GM12878 (cell line): Measurements from ENCODE around the gene ASGR2. TPM values are rescaled to one million over a fixed set of nuclear protein-coding genes. Genes with fewer than 3 reads are reported as not detected.

Experiments
- ATAC-seq: fragments of 200-7000 bp; cut with Tn5 transposase; 3 replicates; pipeline ENCODE4 v1.9.1; 2020; ENCODE audit warnings: mild to moderate bottlenecking, moderate library complexity
- BruUV-seq: library from RNA; stranded (reverse); fragments of 400-500 nt; replicated peaks from 2 replicates; lab custom pipeline; 2021; lab: Mats Ljungman, UMichigan
- CTCF ChIA-PET: fragments of 300-600 bp; sonication (Branson Sonifier 250); formaldehyde crosslinking; extraction: SDS; loops from one replicate; lab custom pipeline; 2021; ENCODE audit warnings: inconsistent platforms; lab: Yijun Ruan, JAX
- POLR2A ChIA-PET: fragments of 350-600 bp; formaldehyde crosslinking; extraction: SDS; loops from one replicate; lab custom pipeline; 2021; ENCODE audit warnings: inconsistent platforms; lab: Charles Lee
- RAD21 ChIA-PET: fragments of 300-600 bp; sonication (Branson Sonifier 250); formaldehyde crosslinking; loops from one replicate; lab custom pipeline; 2023; ENCODE audit warnings: antibody characterized with exemption; ENCODE audit not compliant: unreplicated experiment; lab: Charles Lee
- SMC1A ChIA-PET: fragments of 300-600 bp; sonication (Branson Sonifier 250); formaldehyde crosslinking; loops from one replicate; lab custom pipeline; 2023; ENCODE audit not compliant: unreplicated experiment, uncharacterized antibody; lab: Charles Lee
- DNase-seq: peaks from one replicate; pipeline ENCODE4 v3.0.0-alpha.2; 2011; ENCODE audit warnings: low read depth, low spot score
- FAIRE-seq: peaks from 3 replicates; lab custom pipeline; 2011; peaks lifted over from hg19 to GRCh38; lab: Jason Lieb, UNC
- H2AFZ ChIP-seq: 2 replicates; pipeline ENCODE4 v1.6.0; 2011; ENCODE audit warnings: low read depth, low read length, control low read depth; ENCODE audit not compliant: control insufficient read depth
- H3K27ac ChIP-seq: 2 replicates; pipeline ENCODE4 v1.5.1; 2011; ENCODE audit warnings: control low read depth; ENCODE audit not compliant: control insufficient read depth, insufficient read depth
- H3K27me3 ChIP-seq, 2 experiments: replicated peaks in 1 of 2; 2 replicates each; pipeline versions ENCODE4 v1.6.0 to v1.6.1; 2011; ENCODE audit warnings: low read length in 1 of 2; ENCODE audit not compliant: control insufficient read depth in 2 of 2, insufficient read depth in 2 of 2
- H3K36me3 ChIP-seq, 2 experiments: 2 replicates each; pipeline ENCODE4 v1.5.1; 2011; ENCODE audit warnings: low read length in 1 of 2; ENCODE audit not compliant: control insufficient read depth in 2 of 2, insufficient read depth in 2 of 2
- H3K4me1 ChIP-seq: 2 replicates; pipeline ENCODE4 v1.6.1; 2011; ENCODE audit warnings: mild to moderate bottlenecking, low read length, moderate library complexity, mixed read lengths; ENCODE audit not compliant: control insufficient read depth, insufficient read depth
- H3K4me2 ChIP-seq: 2 replicates; pipeline ENCODE4 v1.6.0; 2011; ENCODE audit warnings: control low read depth; ENCODE audit not compliant: control insufficient read depth, insufficient read depth
- H3K4me3 ChIP-seq: fragments of 200-600 bp; sonication (generic); 2 replicates; pipeline ENCODE4 v1.5.1; 2016
- H3K79me2 ChIP-seq: 2 replicates; pipeline ENCODE4 v1.6.0; 2011; ENCODE audit warnings: low read length; ENCODE audit not compliant: control insufficient read depth, insufficient read depth
- H3K9ac ChIP-seq: 2 replicates; pipeline ENCODE4 v1.8.0; 2011; ENCODE audit warnings: low read length, control low read depth, mixed read lengths; ENCODE audit not compliant: control insufficient read depth, insufficient read depth
- H3K9me3 ChIP-seq: replicated peaks from 3 replicates; pipeline ENCODE4 v1.5.1; 2011; ENCODE audit warnings: mild to moderate bottlenecking, low read length; ENCODE audit not compliant: control insufficient read depth, insufficient read depth
- H4K20me1 ChIP-seq: 2 replicates; pipeline ENCODE4 v1.6.0; 2011; ENCODE audit not compliant: control insufficient read depth, insufficient read depth
- ASH2L ChIP-seq: fragments of 300-600, 200-600 bp; sonication (generic); IDR thresholded peaks from 2 replicates; pipeline ENCODE4 v1.6.1; 2017; ENCODE audit warnings: low read depth, mild to moderate bottlenecking, borderline replicate concordance
- EGR1 ChIP-seq, 2 experiments: IDR thresholded peaks; 1 replicate in 1 of 2; 2 replicates in 1 of 2; pipeline ENCODE4 v1.6.1; 2011 to 2012; ENCODE audit warnings: low read depth in 2 of 2, low read length in 2 of 2, borderline replicate concordance in 1 of 2, mild to moderate bottlenecking in 1 of 2, moderate library complexity in 1 of 2
- HDAC6 ChIP-seq: fragments of 200-600 bp; sonication (generic); IDR thresholded peaks from one replicate; pipeline ENCODE4 v1.8.0; 2017; ENCODE audit warnings: antibody characterized with exemption; ENCODE audit not compliant: unreplicated experiment
- SMARCA5 ChIP-seq: fragments of 450-650 bp; IDR thresholded peaks from 2 replicates; pipeline ENCODE4 v1.6.1; 2017; ENCODE audit warnings: mild to moderate bottlenecking
- SREBF1 ChIP-seq: IDR thresholded peaks from 2 replicates; pipeline ENCODE4 v1.6.1; 2012; ENCODE audit warnings: mild to moderate bottlenecking, low read length
- TBL1XR1 ChIP-seq: IDR thresholded peaks from 2 replicates; pipeline ENCODE4 v1.6.1; 2012; ENCODE audit warnings: low read depth, low read length, improper control_type of control experiment
- ZNF384 ChIP-seq: IDR thresholded peaks from 2 replicates; pipeline ENCODE4 v1.6.1; 2012; ENCODE audit warnings: low read depth, mild to moderate bottlenecking, low read length, improper control_type of control experiment, borderline replicate concordance
- WGBS: methylation state at CpG from one replicate; pipeline ENCODE4 v1.1.6; 2016; ENCODE audit warnings: low lambda C conversion rate; ENCODE audit not compliant: insufficient replicate concordance, insufficient coverage; ENCODE audit errors: missing lambda C conversion rate; 5-methylcytosine and 5-hydroxymethylcytosine counted together
- in situ Hi-C: fragments of 300-500 bp; cut with MboI; formaldehyde crosslinking; loops from 9 replicates; pipeline ENCODE4 v1.14.3; 2018; ENCODE audit warnings: mixed read lengths
- intact Hi-C: fragments of 100-400 bp; cut with micrococcal nuclease; formaldehyde crosslinking; loops from one replicate; pipeline ENCODE4 v1.14.2; 2022; ENCODE audit not compliant: unreplicated experiment
- polyA plus RNA-seq, 11 experiments: library from polyadenylated mRNA; depleted of rRNA in 4 of 11; unstranded in 6 of 11; stranded (reverse) in 5 of 11; fragments of >200 nt; fragmentation: Nextera tagmentation in 4 of 11; fragmentation: Illumina TruSeq in 1 of 11; extraction: Ambion mirVana in 4 of 11; extraction: Trizol in 1 of 11; gene quantifications; 1 replicate in 1 of 11; 2 replicates in 10 of 11; pipeline versions ENCODE4 v1.2.1 to v1.2.3, GENCODE V29; 2011 to 2016; ENCODE audit warnings: inconsistent platforms in 2 of 11, missing spikeins in 2 of 11, low read depth in 1 of 11
- total RNA-seq, 4 experiments: library from RNA; depleted of rRNA in 3 of 4; stranded (reverse); fragments of >200 nt in 3 of 4; fragmentation: Illumina TruSeq in 1 of 4; extraction: Trizol in 1 of 4; gene quantifications; 2 replicates each; pipeline versions ENCODE4 v1.2.1 to v1.2.3, GENCODE V29; 2013 to 2021
- TF ChIP-seq, protein P1 (sequence below): fragments of 450-650 bp; IDR thresholded peaks from 2 replicates; pipeline ENCODE4 v1.6.1; 2018; ENCODE audit warnings: borderline replicate concordance, mild to moderate bottlenecking; ENCODE audit not compliant: partially characterized antibody

The ASGR2 gene
- total and polyA plus RNA-seq, 10 of the 15 experiments (the other 5 are each of a cell fraction or from before 2014, with no cell fraction given): not detected

GRCh38 chr17:7080456-7081041 is 34.1 kb downstream of the ASGR2 start:
- Histone ChIP-seq H3K4me1 (no peaks in the 10 kb centered on the region), H3K27ac (no peak overlapping the region), H3K4me2 (no peak overlapping the region), H3K36me3 (no peaks in the 10 kb centered on the region), H3K4me3 (no peak overlapping the region), H3K9ac (no peak overlapping the region)
- ChIA-PET CTCF (interaction anchor here (1.0 to 1.4 kb wide), 3 partner anchors 8 to 56 kb away, joined by 3 to 4 read pairs (median 3); no protein-coding TSS in a partner anchor), SMC1A (no interaction called here), POLR2A (no interaction called here), RAD21 (no interaction called here)
- no peak for FAIRE-seq
- intact Hi-C loops (no loop called here), in situ Hi-C loops (no loop called here)
- WGBS: 55% methylated on average over 10 of the region's 10 CpGs
- no peak for ATAC-seq
- no TSS peak for BruUV-seq
- TF ChIP-seq TBL1XR1: no peak
- no peak for TF ChIP-seq HDAC6
- TF ChIP-seq EGR1 (IDR thresholded peaks at IDR 0.05; ENCODE audit: borderline replicate concordance in 1 of 2, low read depth in 2 of 2, low read length in 2 of 2): no peak
- TF ChIP-seq, all 136 proteins: peak for 0
- H4K20me1 ChIP-seq: no peaks in the 10 kb centered on the region
- no peaks in the 10 kb centered on the region for H3K9me3 ChIP-seq
- DNase-seq: no peak
- no peak overlapping the region for H2AFZ ChIP-seq
- no peaks in the 10 kb centered on the region for H3K79me2 ChIP-seq
- no peaks in the 10 kb centered on the region for H3K27me3 ChIP-seq

GRCh38 chr17:7079581-7080455 is 34.8 kb downstream of the ASGR2 start, which contains the start of gene CLEC10A:
Gene CLEC10A, minus strand, starts transcription at chr17:7080251. Its CDS starts 1,439 bp downstream, at chr17:7078812.
- H3K4me3 ChIP-seq: no peak within 1 kb of the TSS
- intact Hi-C loops (no loop called here), in situ Hi-C loops (no loop called here)
- H3K27me3 ChIP-seq: no peaks in the 10 kb centered on the region
- ChIA-PET POLR2A (no interaction called here), RAD21 (no interaction called here), CTCF (interaction anchor here (0.9 to 1.2 kb wide), 2 partner anchors 14 to 57 kb away, joined by 3 read pairs; no protein-coding TSS in a partner anchor), SMC1A (no interaction called here)
- ATAC-seq (no peak), DNase-seq (no peak), FAIRE-seq (no peak)
- BruUV-seq: no TSS peak
- H3K9me3 ChIP-seq: no peaks in the 10 kb centered on the region
- no peak within 1 kb of the TSS for H3K27ac ChIP-seq
- H3K79me2 ChIP-seq: no peaks in the 10 kb centered on the region
- no peaks in the 10 kb centered on the region for H4K20me1 ChIP-seq
- no peak within 1 kb of the TSS for H3K4me2 ChIP-seq
- WGBS: 45% methylated on average over 15 of the region's 15 CpGs
- no peak within 1 kb of the TSS for H3K9ac ChIP-seq
- H3K4me1 ChIP-seq: no peaks in the 10 kb centered on the region
- no peak within 1 kb of the TSS for H2AFZ ChIP-seq
- no peaks in the 10 kb centered on the region for H3K36me3 ChIP-seq
- TF ChIP-seq SREBF1 (no peak), ASH2L (no peak), ZNF384 (no peak), SMARCA5 (no peak)
- TF ChIP-seq, protein P1, sequence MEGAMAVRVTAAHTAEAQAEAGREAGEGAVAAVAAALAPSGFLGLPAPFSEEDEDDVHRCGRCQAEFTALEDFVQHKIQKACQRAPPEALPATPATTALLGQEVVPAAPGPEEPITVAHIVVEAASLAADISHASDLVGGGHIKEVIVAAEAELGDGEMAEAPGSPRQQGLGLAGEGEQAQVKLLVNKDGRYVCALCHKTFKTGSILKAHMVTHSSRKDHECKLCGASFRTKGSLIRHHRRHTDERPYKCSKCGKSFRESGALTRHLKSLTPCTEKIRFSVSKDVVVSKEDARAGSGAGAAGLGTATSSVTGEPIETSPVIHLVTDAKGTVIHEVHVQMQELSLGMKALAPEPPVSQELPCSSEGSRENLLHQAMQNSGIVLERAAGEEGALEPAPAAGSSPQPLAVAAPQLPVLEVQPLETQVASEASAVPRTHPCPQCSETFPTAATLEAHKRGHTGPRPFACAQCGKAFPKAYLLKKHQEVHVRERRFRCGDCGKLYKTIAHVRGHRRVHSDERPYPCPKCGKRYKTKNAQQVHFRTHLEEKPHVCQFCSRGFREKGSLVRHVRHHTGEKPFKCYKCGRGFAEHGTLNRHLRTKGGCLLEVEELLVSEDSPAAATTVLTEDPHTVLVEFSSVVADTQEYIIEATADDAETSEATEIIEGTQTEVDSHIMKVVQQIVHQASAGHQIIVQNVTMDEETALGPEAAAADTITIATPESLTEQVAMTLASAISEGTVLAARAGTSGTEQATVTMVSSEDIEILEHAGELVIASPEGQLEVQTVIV: no peak
